Breast epithelium (tissue), 3 donors: Measurements from ENCODE around the gene CXCL10.

Experiments used
- CTCF ChIP-seq, 3 donors: fragments of 450-650 bp; IDR thresholded peaks; one replicate each; pipeline ENCODE4 v1.5.1; 2016 to 2017; ENCODE audit warnings: antibody characterized with exemption in 3 of 3, mild to moderate bottlenecking in 3 of 3, moderate library complexity in 3 of 3
- POLR2A ChIP-seq: fragments of 450-650 bp; IDR thresholded peaks from one replicate; pipeline ENCODE4 v1.6.1; 2016; ENCODE audit warnings: antibody characterized with exemption, mild to moderate bottlenecking, moderate library complexity

- TF ChIP-seq CTCF (IDR thresholded peaks at IDR 0.05) (no peak), POLR2A (no peak)
These were observed 21.1 kb downstream of the CXCL10 start for GRCh38 chr4:76002176-76002575.
